Esophagus muscularis mucosa (tissue), 4 donors: ENCODE measurements around the gene ARPC5L. TPM values are rescaled to one million over a fixed set of nuclear protein-coding genes. Genes with fewer than 3 reads are reported as not detected.
A peak's percentile ranks its signal among the peaks of the same experiment; 100 is the strongest.

Experiments used
- DNase-seq: peaks from one replicate; pipeline ENCODE4 v3.0.0-alpha.2; 2017; ENCODE audit errors: extremely low spot score
- H3K27ac ChIP-seq, 4 donors: fragments of 200-600 bp; sonication (generic); replicated peaks in 1 of 4; 1 replicate in 3 of 4; 2 replicates in 1 of 4; pipeline ENCODE4 v1.5.1; 2016 to 2019; ENCODE audit warnings: mild to moderate bottlenecking in 1 of 4
- H3K27me3 ChIP-seq, 4 donors: fragments of 200-600 bp; sonication (generic); one replicate each; pipeline versions ENCODE4 v1.5.1 to v1.6.0; 2016 to 2019
- H3K36me3 ChIP-seq, 4 donors: fragments of 200-600 bp; sonication (generic); one replicate each; pipeline ENCODE4 v1.5.1; 2016 to 2019
- H3K4me1 ChIP-seq, 4 donors: fragments of 200-600 bp; sonication (generic); one replicate each; pipeline ENCODE4 v1.5.1; 2016 to 2019
- H3K4me3 ChIP-seq, 4 donors: fragments of 200-600 bp; sonication (generic); 1 replicate in 2 of 4; 2 replicates in 2 of 4; pipeline ENCODE4 v1.5.1; 2016 to 2019; ENCODE audit warnings: mild to moderate bottlenecking in 4 of 4, moderate library complexity in 1 of 4
- H3K9me3 ChIP-seq, 4 donors: fragments of 200-600 bp; sonication (generic); 1 replicate in 3 of 4; 2 replicates in 1 of 4; pipeline ENCODE4 v1.5.1; 2016 to 2019
- CTCF ChIP-seq, 3 experiments: fragments of 200-600 bp in 2 of 3; fragments of 450-650 bp in 1 of 3; sonication (generic) in 2 of 3; IDR thresholded peaks; one replicate each; pipeline ENCODE4 v1.5.1; 2017 to 2019; ENCODE audit warnings: antibody characterized with exemption in 3 of 3, mild to moderate bottlenecking in 2 of 3, moderate library complexity in 1 of 3
- EP300 ChIP-seq: sonication (generic); formaldehyde crosslinking; IDR thresholded peaks from one replicate; pipeline ENCODE4 v1.6.1; 2017; ENCODE audit warnings: antibody characterized with exemption
- POLR2A ChIP-seq: fragments of 450-650 bp; IDR thresholded peaks from one replicate; pipeline ENCODE4 v1.6.1; 2017; ENCODE audit warnings: antibody characterized with exemption, moderate library complexity, mild to moderate bottlenecking, low read depth
- POLR2AphosphoS5 ChIP-seq, 2 donors: sonication (generic); formaldehyde crosslinking; IDR thresholded peaks; one replicate each; pipeline ENCODE4 v1.6.1; 2017; ENCODE audit warnings: antibody characterized with exemption in 2 of 2
- WGBS: methylation state at CpG from one replicate; pipeline ENCODE4 v1.1.5; 2018; 5-methylcytosine and 5-hydroxymethylcytosine counted together
- intact Hi-C: fragments of 100-400 bp; cut with DNase I; formaldehyde crosslinking; loops from one replicate; pipeline ENCODE4 v1.15.1; 2023
- total RNA-seq, 4 donors: library from RNA; depleted of rRNA; stranded (reverse); fragments of >200 nt; gene quantifications; one replicate each; pipeline versions ENCODE4 v1.1.0 to v1.2.1, GENCODE V29; 2016

ARPC5L gene
- 10 to 100 TPM; 23.3 to 28.2 (median 26.7) TPM for total RNA-seq

- peaks cover 24 to 41% (median 36%) of the 10 kb centered on the region in 4 donors for H3K4me1 ChIP-seq
- WGBS: under 1% methylated on average over 31 of the region's 92 CpGs
- no peak for TF ChIP-seq EP300
- peak; percentile 79 for TF ChIP-seq POLR2A
- TF ChIP-seq POLR2AphosphoS5 (IDR thresholded peaks at IDR 0.05): peak; percentile 96 to 98
- peak in 2 of 3 experiments; percentile 10 to 26 for TF ChIP-seq CTCF (IDR thresholded peaks at IDR 0.05)
- DNase-seq: peak; percentile 98
- peak within 1 kb of the TSS; percentile 84 to 89 (median 87) for H3K27ac ChIP-seq
- H3K4me3 ChIP-seq: peak within 1 kb of the TSS; percentile 66 to 83 (median 72)
- intact Hi-C loops: loop anchor here (10.0 kb wide), 1 partner anchor 333 kb away; no protein-coding TSS in a partner anchor
- no peaks in the 10 kb centered on the region for H3K27me3 ChIP-seq
- no peaks in the 10 kb centered on the region for H3K9me3 ChIP-seq
- H3K36me3 ChIP-seq: peaks cover 35 to 44% (median 41%) of the 10 kb centered on the region in 4 donors
Measured at GRCh38 chr9:124861342-124862229, at the start of gene ARPC5L, which contains the start of gene RPL35. ARPC5L (plus strand) TSS chr9:124862130; CDS start chr9:124869291, 7,161 bp downstream. RPL35 (minus strand) TSS chr9:124861957; CDS start chr9:124861912, 45 bp downstream.

GRCh38 chr9:124812441-124812876 lies 49.5 kb upstream of the ARPC5L start:
- 38% methylated on average over 6 of the region's 6 CpGs for WGBS
- Histone ChIP-seq H3K9me3 (no peaks in the 10 kb centered on the region), H3K4me3 (no peak overlapping the region), H3K27ac (peak overlapping the region; percentile 68 to 81 (median 74)), H3K27me3 (no peaks in the 10 kb centered on the region), H3K4me1 (peaks cover 13 to 41% (median 36%) of the 10 kb centered on the region in 4 donors), H3K36me3 (peaks cover 0 to 33% (median 22%) of the 10 kb centered on the region in 4 donors)
- peak; percentile 14 to 18 for TF ChIP-seq POLR2AphosphoS5 (IDR thresholded peaks at IDR 0.05)
- no peak for TF ChIP-seq EP300
- no peak for TF ChIP-seq CTCF (IDR thresholded peaks at IDR 0.05)
- no peak for DNase-seq
- intact Hi-C loops: loop anchor here (5.0 kb wide), 1 partner anchor 35 kb away; the partner anchor contains the start of gene OLFML2A

- H3K27ac ChIP-seq: peak overlapping the region; percentile 68 to 81 (median 74)
- TF ChIP-seq CTCF (IDR thresholded peaks at IDR 0.05): no peak
- no peak for TF ChIP-seq POLR2A
- TF ChIP-seq EP300: no peak
- TF ChIP-seq POLR2AphosphoS5 (IDR thresholded peaks at IDR 0.05): no peak
- WGBS: 83% methylated on average over 7 of the region's 7 CpGs
Measured at GRCh38 chr9:124813041-124813440, 48.9 kb upstream of the ARPC5L start.

GRCh38 chr9:124813501-124814163 lies 48.3 kb upstream of the ARPC5L start:
- peak overlapping the region; percentile 68 to 81 (median 74) for H3K27ac ChIP-seq
- H3K27me3 ChIP-seq: no peaks in the 10 kb centered on the region
- no peaks in the 10 kb centered on the region for H3K9me3 ChIP-seq
- DNase-seq: no peak
- TF ChIP-seq POLR2AphosphoS5 (IDR thresholded peaks at IDR 0.05): no peak
- no peak for TF ChIP-seq CTCF (IDR thresholded peaks at IDR 0.05)
- TF ChIP-seq EP300: no peak
- TF ChIP-seq POLR2A: no peak
- H3K4me1 ChIP-seq: peaks cover 15 to 41% (median 37%) of the 10 kb centered on the region in 4 donors
- H3K36me3 ChIP-seq: peaks cover 0 to 22% (median 13%) of the 10 kb centered on the region in 4 donors
- intact Hi-C loops: loop anchor here (5.0 kb wide), 1 partner anchor 36 kb away; the partner anchor contains the start of gene OLFML2A
- WGBS: 70% methylated on average over 11 of the region's 11 CpGs
- H3K4me3 ChIP-seq: no peak overlapping the region

More at GRCh38 chr9:124813041-124813440, 48.9 kb upstream of the ARPC5L start:
- Histone ChIP-seq H3K9me3 (no peaks in the 10 kb centered on the region), H3K27me3 (no peaks in the 10 kb centered on the region), H3K4me3 (no peak overlapping the region), H3K4me1 (peaks cover 13 to 41% (median 36%) of the 10 kb centered on the region in 4 donors), H3K36me3 (peaks cover 0 to 27% (median 16%) of the 10 kb centered on the region in 4 donors)
- intact Hi-C loops: loop anchor here (5.0 kb wide), 1 partner anchor 36 kb away; the partner anchor contains the start of gene OLFML2A
- DNase-seq: no peak
